IMR-90 (cell line): ENCODE measurements around the gene FRG2. TPM values are rescaled to one million over a fixed set of nuclear protein-coding genes. Genes with fewer than 3 reads are reported as not detected.
"Not testable (repeated sequence)": the region's sequence is repeated elsewhere in the genome, so short reads cannot be mapped to it uniquely, and the experiment has no call there.

Experiments
- ATAC-seq: fragments of 200-7000 bp; cut with Tn5 transposase; 2 replicates; pipeline ENCODE4 v1.9.1; 2020; ENCODE audit warnings: low read depth, mild to moderate bottlenecking, moderate library complexity
- BruUV-seq: library from RNA; stranded (reverse); fragments of 400-500 nt; replicated peaks from 2 replicates; lab custom pipeline; 2021; lab: Mats Ljungman, UMichigan
- CTCF ChIA-PET: fragments of 300-600 bp; formaldehyde crosslinking; extraction: SDS; loops from one replicate; lab custom pipeline; 2021; ENCODE audit warnings: antibody characterized with exemption; lab: Yijun Ruan, JAX
- POLR2A ChIA-PET: fragments of 300-600 bp; sonication (Branson Sonifier 250); formaldehyde crosslinking; loops from one replicate; lab custom pipeline; 2022; ENCODE audit warnings: antibody characterized with exemption; ENCODE audit not compliant: unreplicated experiment; lab: Charles Lee
- DNase-seq: peaks from one replicate; pipeline ENCODE4 v3.0.0; 2013
- H2AFZ ChIP-seq: replicated peaks from 2 replicates; pipeline ENCODE3; 2013; ENCODE audit warnings: low read length, mild to moderate bottlenecking; ENCODE audit not compliant: poor library complexity
- H2AK5ac ChIP-seq: 2 replicates; pipeline ENCODE4 v1.6.1; 2013; ENCODE audit warnings: low read depth, low read length, inconsistent platforms
- H2AK9ac ChIP-seq: replicated peaks from 2 replicates; pipeline ENCODE3; 2013; ENCODE audit warnings: mild to moderate bottlenecking, low read depth, low read length, moderate library complexity; ENCODE audit not compliant: poor library complexity
- H2BK120ac ChIP-seq: 2 replicates; pipeline ENCODE4 v1.6.1; 2013; ENCODE audit warnings: low read depth, low read length, inconsistent platforms
- H2BK15ac ChIP-seq: 3 replicates; pipeline ENCODE4 v1.6.1; 2013; ENCODE audit warnings: low read depth, low read length, inconsistent platforms
- H2BK20ac ChIP-seq: 2 replicates; pipeline ENCODE4 v1.6.1; 2013; ENCODE audit warnings: low read depth, mild to moderate bottlenecking, inconsistent platforms, low read length, moderate library complexity
- H2BK5ac ChIP-seq: 2 replicates; pipeline ENCODE4 v1.6.1; 2013; ENCODE audit warnings: mild to moderate bottlenecking, low read depth, low read length, inconsistent platforms; ENCODE audit not compliant: poor library complexity, severe bottlenecking
- H3K14ac ChIP-seq: replicated peaks from 2 replicates; pipeline ENCODE4 v1.6.1; 2013; ENCODE audit warnings: low read depth, low read length, inconsistent platforms
- H3K18ac ChIP-seq: 2 replicates; pipeline ENCODE4 v1.6.1; 2013; ENCODE audit warnings: low read depth, low read length, control low read depth
- H3K23ac ChIP-seq: 2 replicates; pipeline ENCODE4 v1.6.1; 2013; ENCODE audit warnings: low read depth, low read length, inconsistent platforms
- H3K27ac ChIP-seq: 2 replicates; pipeline ENCODE4 v1.5.1; 2013; ENCODE audit warnings: mild to moderate bottlenecking, control low read depth, low read length; ENCODE audit not compliant: insufficient read depth
- H3K27me3 ChIP-seq: 2 replicates; pipeline ENCODE4 v1.6.1; 2013; ENCODE audit warnings: low read length; ENCODE audit not compliant: control insufficient read depth, insufficient read depth
- H3K36me3 ChIP-seq: 2 replicates; pipeline ENCODE4 v1.6.1; 2013; ENCODE audit warnings: low read length, mixed read lengths; ENCODE audit not compliant: control insufficient read depth, insufficient read depth
- H3K4ac ChIP-seq: 2 replicates; pipeline ENCODE4 v1.6.1; 2013; ENCODE audit warnings: low read depth, low read length, inconsistent platforms
- H3K4me1 ChIP-seq: 2 replicates; pipeline ENCODE4 v1.6.1; 2013; ENCODE audit warnings: low read length, mixed read lengths; ENCODE audit not compliant: control insufficient read depth, insufficient read depth
- H3K4me2 ChIP-seq: 2 replicates; pipeline ENCODE4 v1.6.1; 2013; ENCODE audit warnings: low read depth, mild to moderate bottlenecking, control low read depth, low read length, moderate library complexity
- H3K4me3 ChIP-seq: 2 replicates; pipeline ENCODE4 v1.5.1; 2013; ENCODE audit warnings: low read depth, mild to moderate bottlenecking, control low read depth, low read length, moderate library complexity; ENCODE audit not compliant: insufficient read depth
- H3K56ac ChIP-seq: 2 replicates; pipeline ENCODE4 v1.6.1; 2013; ENCODE audit warnings: low read length, inconsistent platforms; ENCODE audit not compliant: insufficient read depth; ENCODE audit errors: extremely low read depth
- H3K79me1 ChIP-seq, 2 experiments: 2 replicates each; pipeline ENCODE4 v1.6.1; 2013; ENCODE audit warnings: low read length in 2 of 2, inconsistent platforms in 1 of 2, low read depth in 1 of 2
- H3K9ac ChIP-seq: 2 replicates; pipeline ENCODE4 v1.6.1; 2013; ENCODE audit warnings: low read depth, low read length, control low read depth
- H3K9me1 ChIP-seq: 2 replicates; pipeline ENCODE4 v1.6.1; 2013; ENCODE audit warnings: low read length, inconsistent platforms; ENCODE audit not compliant: insufficient read depth
- H3K9me3 ChIP-seq: 2 replicates; pipeline ENCODE4 v1.6.1; 2013; ENCODE audit warnings: low read length; ENCODE audit not compliant: control insufficient read depth, insufficient read depth
- H4K20me1 ChIP-seq: 2 replicates; pipeline ENCODE4 v1.6.1; 2013; ENCODE audit warnings: low read length, inconsistent platforms; ENCODE audit not compliant: insufficient read depth
- H4K5ac ChIP-seq: 2 replicates; pipeline ENCODE4 v1.6.1; 2013; ENCODE audit warnings: mild to moderate bottlenecking, low read depth, low read length, control low read depth
- H4K8ac ChIP-seq, 2 experiments: 2 replicates each; pipeline ENCODE4 v1.6.1; 2013; ENCODE audit warnings: low read depth in 2 of 2, low read length in 2 of 2, control low read depth in 1 of 2, inconsistent platforms in 1 of 2
- H4K91ac ChIP-seq: 2 replicates; pipeline ENCODE4 v1.6.1; 2013; ENCODE audit warnings: low read depth, low read length, inconsistent platforms; ENCODE audit not compliant: insufficient read depth
- CEBPB ChIP-seq: IDR thresholded peaks from 2 replicates; pipeline ENCODE4 v1.6.1; 2012; ENCODE audit warnings: low read depth, low read length, improper control_type of control experiment
- CHD1 ChIP-seq: IDR thresholded peaks from 2 replicates; pipeline ENCODE4 v1.6.1; 2012; ENCODE audit warnings: low read depth, low read length, improper control_type of control experiment
- FOS ChIP-seq: fragments of 150-350 bp; IDR thresholded peaks from 2 replicates; pipeline ENCODE4 v1.6.1; 2016; ENCODE audit warnings: low read depth, low read length
- MAFK ChIP-seq: IDR thresholded peaks from 2 replicates; pipeline ENCODE4 v1.6.1; 2012; ENCODE audit warnings: low read depth, low read length, improper control_type of control experiment
- MXI1 ChIP-seq: IDR thresholded peaks from 2 replicates; pipeline ENCODE4 v1.6.1; 2012; ENCODE audit warnings: low read depth, mild to moderate bottlenecking, low read length, moderate library complexity, borderline replicate concordance
- NFE2L2 ChIP-seq: fragments of 150-350 bp; IDR thresholded peaks from 2 replicates; pipeline ENCODE4 v1.6.1; 2016; ENCODE audit warnings: low read depth, mild to moderate bottlenecking, low read length
- POLR2A ChIP-seq: IDR thresholded peaks from 2 replicates; pipeline ENCODE4 v1.6.1; 2012; ENCODE audit warnings: mild to moderate bottlenecking, low read depth, low read length
- RAD21 ChIP-seq: IDR thresholded peaks from 2 replicates; pipeline ENCODE4 v1.6.1; 2012; ENCODE audit warnings: low read length, improper control_type of control experiment
- WGBS, 2 experiments: methylation state at CpG; one replicate each; pipeline versions ENCODE4 v1.1.5 to v1.1.7; 2013; ENCODE audit warnings: missing lambda C conversion rate in 2 of 2; ENCODE audit not compliant: insufficient read length in 1 of 2; ENCODE audit errors: extremely low coverage in 2 of 2; 5-methylcytosine and 5-hydroxymethylcytosine counted together
- dilution Hi-C: fragments of 300-500 bp; cut with HindIII; formaldehyde crosslinking; loops from one replicate; pipeline ENCODE4 v1.14.3; 2018; ENCODE audit warnings: low sequenced_read_pairs; ENCODE audit not compliant: unreplicated experiment
- in situ Hi-C: fragments of 300-500 bp; cut with MboI; formaldehyde crosslinking; loops from 3 replicates; pipeline ENCODE4 v1.14.3; 2019; ENCODE audit warnings: low sequenced_read_pairs, inconsistent platforms, mixed read lengths
- intact Hi-C: fragments of 100-400 bp; cut with micrococcal nuclease; formaldehyde crosslinking; loops from 2 replicates; pipeline ENCODE4 v1.10.0; 2022
- polyA plus RNA-seq, 3 experiments: library from polyadenylated mRNA; depleted of rRNA; stranded (reverse); fragments of >200 nt; gene quantifications; 2 replicates each; pipeline ENCODE4 v1.2.3, GENCODE V29; 2012; ENCODE audit warnings: low replicate concordance in 1 of 3
- total RNA-seq: library from RNA; depleted of rRNA; stranded (reverse); fragments of >200 nt; gene quantifications from 2 replicates; pipeline ENCODE4 v1.2.3, GENCODE V29; 2012
- TF ChIP-seq, protein P1 (sequence below): fragments of 150-350 bp; IDR thresholded peaks from 2 replicates; pipeline ENCODE4 v1.6.1; 2017; ENCODE audit warnings: mild to moderate bottlenecking, antibody characterized with exemption, low read length, low read depth

Gene FRG2
- total and polyA plus RNA-seq, 2 of the 4 experiments (the other 2 are of a cell fraction) = not detected

DNA sequence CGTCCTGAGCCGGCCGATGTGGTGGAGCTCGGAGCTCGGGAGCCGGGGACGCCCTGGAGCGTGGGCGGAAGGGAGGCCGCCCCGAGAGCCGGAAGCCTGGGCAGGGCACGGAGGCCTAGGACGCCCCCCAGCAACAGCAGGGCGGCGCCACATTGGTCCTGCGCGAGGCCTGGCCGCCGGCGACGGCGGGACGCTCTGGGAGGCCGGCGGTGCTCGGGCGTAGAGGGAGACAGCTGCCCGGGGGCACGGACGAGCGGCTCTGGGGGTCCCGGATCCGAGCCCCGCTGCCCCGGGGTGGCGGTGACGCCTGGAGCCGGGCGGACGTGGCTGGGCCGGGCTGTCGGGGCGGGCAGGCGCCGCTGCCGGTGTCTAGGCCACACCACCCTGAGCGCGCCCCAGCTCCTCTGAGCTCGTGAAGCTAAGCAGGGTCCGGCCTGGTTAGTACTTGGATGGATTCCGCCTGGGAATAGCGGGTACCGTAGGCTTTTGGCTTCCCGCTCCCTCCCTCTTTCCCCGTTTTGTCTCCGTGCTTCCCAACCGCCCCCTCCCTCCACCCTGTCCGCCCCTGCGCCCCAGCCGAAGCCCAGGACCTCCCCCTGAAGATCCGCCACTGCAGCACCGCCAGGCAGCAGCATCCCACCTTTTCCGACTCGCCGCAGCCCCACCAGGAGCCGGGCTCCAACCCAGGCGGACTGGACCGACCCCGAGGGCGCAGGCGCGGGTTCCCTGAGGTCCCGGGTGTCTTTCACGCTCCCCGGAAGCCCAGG, 12.1 kb downstream of the FRG2 start:
- Histone ChIP-seq H3K56ac (no peak overlapping the region), H3K18ac (no peak overlapping the region), H3K36me3 (no peaks in the 10 kb centered on the region), H4K8ac (no peak overlapping the region), H3K79me1 (no peaks in the 10 kb centered on the region), H3K9me1 (no peaks in the 10 kb centered on the region), H4K20me1 (no peaks in the 10 kb centered on the region), H4K5ac (no peak overlapping the region), H3K27me3 (peaks cover 47% of the 10 kb centered on the region), H3K4ac (no peak overlapping the region), H2AK9ac (no peak overlapping the region), H3K27ac (no peak overlapping the region), H3K23ac (no peak overlapping the region), H2BK15ac (no peak overlapping the region), H2BK5ac (no peak overlapping the region), H3K4me1 (no peaks in the 10 kb centered on the region), H3K9ac (no peak overlapping the region), H3K14ac (no peak overlapping the region), H2AFZ (peak overlapping the region; percentile 70), H3K4me3 (peak overlapping the region; percentile 14; the same call in 1 of the 2 replicates), H2BK20ac (no peak overlapping the region), H4K91ac (no peak overlapping the region), H3K9me3 (peaks cover 2% of the 10 kb centered on the region; the same call in 1 of the 2 replicates), H2BK120ac (no peak overlapping the region), H3K4me2 (0 out of 2 replicates have a peak overlapping the region, but pooled peaks have one; percentile 35), H2AK5ac (no peak overlapping the region)
- dilution Hi-C loops (no loop called here), intact Hi-C loops (no loop called here), in situ Hi-C loops (no loop called here)
- TF ChIP-seq NFE2L2 (no peak), MXI1 (no peak), CEBPB (no peak), POLR2A (no peak), MAFK (no peak), RAD21 (no peak), CHD1 (no peak), FOS (no peak)
- TF ChIP-seq, protein P1, sequence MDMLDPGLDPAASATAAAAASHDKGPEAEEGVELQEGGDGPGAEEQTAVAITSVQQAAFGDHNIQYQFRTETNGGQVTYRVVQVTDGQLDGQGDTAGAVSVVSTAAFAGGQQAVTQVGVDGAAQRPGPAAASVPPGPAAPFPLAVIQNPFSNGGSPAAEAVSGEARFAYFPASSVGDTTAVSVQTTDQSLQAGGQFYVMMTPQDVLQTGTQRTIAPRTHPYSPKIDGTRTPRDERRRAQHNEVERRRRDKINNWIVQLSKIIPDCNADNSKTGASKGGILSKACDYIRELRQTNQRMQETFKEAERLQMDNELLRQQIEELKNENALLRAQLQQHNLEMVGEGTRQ = no peak
- ChIA-PET CTCF (no interaction called here), POLR2A (no interaction called here)
- 3% methylated on average over 46 of the region's 76 CpGs; no CpG with 5 or more reads in 1 of the 2 experiments for WGBS, 2 experiments
- no peak for DNase-seq
- BruUV-seq = no TSS peak
- peak; percentile 71 for ATAC-seq

DNA sequence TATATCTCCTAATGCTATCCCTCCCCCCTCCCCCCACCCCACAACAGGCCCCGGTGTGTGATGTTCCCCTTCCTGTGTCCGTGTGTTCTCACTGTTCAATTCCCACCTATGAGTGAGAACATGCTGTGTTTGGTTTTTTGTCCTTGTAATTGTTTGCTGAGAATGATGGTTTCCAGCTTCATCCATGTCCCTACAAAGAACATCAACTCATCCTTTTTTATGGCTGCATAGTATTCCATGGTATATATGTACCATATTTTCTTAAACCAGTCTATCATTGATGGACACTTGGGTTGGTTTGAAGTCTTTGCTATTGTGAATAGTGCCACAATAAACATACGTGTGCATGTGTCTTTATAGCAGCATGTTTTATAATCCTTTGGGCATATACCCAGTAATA, 37.1 kb downstream of the FRG2 start:
- H3K36me3 ChIP-seq, H2AFZ ChIP-seq, H3K9me1 ChIP-seq, H4K20me1 ChIP-seq, CTCF ChIA-PET, H2BK120ac ChIP-seq, H3K56ac ChIP-seq, dilution Hi-C loops, H3K23ac ChIP-seq, H2BK15ac ChIP-seq, H4K5ac ChIP-seq, H3K27ac ChIP-seq, intact Hi-C loops, H2AK5ac ChIP-seq, H3K14ac ChIP-seq, BruUV-seq, H3K4me2 ChIP-seq, DNase-seq, H3K79me1 ChIP-seq, in situ Hi-C loops, H4K8ac ChIP-seq, H3K4me1 ChIP-seq, H3K4me3 ChIP-seq, H3K9ac ChIP-seq, H3K4ac ChIP-seq, H3K27me3 ChIP-seq, H3K18ac ChIP-seq, POLR2A ChIA-PET, H2BK5ac ChIP-seq, H2AK9ac ChIP-seq, H2BK20ac ChIP-seq, H4K91ac ChIP-seq, H3K9me3 ChIP-seq, ATAC-seq: not testable (repeated sequence)
- no CpG with 5 or more reads among the region's 3 CpGs for WGBS, 2 experiments
